ENCODE results near the gene TMEM53. TPM values are rescaled to one million over a fixed set of nuclear protein-coding genes. Genes with fewer than 3 reads are reported as not detected.
A peak's percentile ranks its signal among the peaks of the same experiment; 100 is the strongest.

The TMEM53 gene
- total RNA-seq, 1 experiment from 2014 or later, result 22.9 TPM

DNA sequence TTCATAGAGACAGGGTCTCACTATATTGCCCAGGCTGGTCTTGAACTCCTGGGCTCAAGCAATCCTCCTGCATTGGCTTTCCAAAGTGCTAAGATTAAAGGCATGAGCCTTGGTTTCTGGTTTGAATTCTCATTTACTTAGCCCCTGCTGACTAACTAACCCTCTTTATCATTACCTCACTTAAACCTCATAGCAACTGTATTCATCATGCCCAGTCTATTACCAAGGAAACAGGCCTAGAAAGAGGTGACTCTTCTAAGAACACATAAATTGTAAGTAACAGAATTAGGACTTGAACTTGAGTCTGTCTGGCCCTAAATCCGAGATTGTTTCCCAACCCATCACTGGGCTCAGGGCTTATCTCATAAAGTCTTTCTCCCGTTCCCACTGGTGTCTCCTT, 44.2 kb downstream of the TMEM53 start:
- TF ChIP-seq, protein P1, sequence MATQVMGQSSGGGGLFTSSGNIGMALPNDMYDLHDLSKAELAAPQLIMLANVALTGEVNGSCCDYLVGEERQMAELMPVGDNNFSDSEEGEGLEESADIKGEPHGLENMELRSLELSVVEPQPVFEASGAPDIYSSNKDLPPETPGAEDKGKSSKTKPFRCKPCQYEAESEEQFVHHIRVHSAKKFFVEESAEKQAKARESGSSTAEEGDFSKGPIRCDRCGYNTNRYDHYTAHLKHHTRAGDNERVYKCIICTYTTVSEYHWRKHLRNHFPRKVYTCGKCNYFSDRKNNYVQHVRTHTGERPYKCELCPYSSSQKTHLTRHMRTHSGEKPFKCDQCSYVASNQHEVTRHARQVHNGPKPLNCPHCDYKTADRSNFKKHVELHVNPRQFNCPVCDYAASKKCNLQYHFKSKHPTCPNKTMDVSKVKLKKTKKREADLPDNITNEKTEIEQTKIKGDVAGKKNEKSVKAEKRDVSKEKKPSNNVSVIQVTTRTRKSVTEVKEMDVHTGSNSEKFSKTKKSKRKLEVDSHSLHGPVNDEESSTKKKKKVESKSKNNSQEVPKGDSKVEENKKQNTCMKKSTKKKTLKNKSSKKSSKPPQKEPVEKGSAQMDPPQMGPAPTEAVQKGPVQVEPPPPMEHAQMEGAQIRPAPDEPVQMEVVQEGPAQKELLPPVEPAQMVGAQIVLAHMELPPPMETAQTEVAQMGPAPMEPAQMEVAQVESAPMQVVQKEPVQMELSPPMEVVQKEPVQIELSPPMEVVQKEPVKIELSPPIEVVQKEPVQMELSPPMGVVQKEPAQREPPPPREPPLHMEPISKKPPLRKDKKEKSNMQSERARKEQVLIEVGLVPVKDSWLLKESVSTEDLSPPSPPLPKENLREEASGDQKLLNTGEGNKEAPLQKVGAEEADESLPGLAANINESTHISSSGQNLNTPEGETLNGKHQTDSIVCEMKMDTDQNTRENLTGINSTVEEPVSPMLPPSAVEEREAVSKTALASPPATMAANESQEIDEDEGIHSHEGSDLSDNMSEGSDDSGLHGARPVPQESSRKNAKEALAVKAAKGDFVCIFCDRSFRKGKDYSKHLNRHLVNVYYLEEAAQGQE (IDR thresholded peaks at IDR 0.05; ENCODE audit: insufficient read depth in 1 of 2, low read depth in 2 of 2, low read length in 1 of 2), result no peak
- TF ChIP-seq, protein P2, sequence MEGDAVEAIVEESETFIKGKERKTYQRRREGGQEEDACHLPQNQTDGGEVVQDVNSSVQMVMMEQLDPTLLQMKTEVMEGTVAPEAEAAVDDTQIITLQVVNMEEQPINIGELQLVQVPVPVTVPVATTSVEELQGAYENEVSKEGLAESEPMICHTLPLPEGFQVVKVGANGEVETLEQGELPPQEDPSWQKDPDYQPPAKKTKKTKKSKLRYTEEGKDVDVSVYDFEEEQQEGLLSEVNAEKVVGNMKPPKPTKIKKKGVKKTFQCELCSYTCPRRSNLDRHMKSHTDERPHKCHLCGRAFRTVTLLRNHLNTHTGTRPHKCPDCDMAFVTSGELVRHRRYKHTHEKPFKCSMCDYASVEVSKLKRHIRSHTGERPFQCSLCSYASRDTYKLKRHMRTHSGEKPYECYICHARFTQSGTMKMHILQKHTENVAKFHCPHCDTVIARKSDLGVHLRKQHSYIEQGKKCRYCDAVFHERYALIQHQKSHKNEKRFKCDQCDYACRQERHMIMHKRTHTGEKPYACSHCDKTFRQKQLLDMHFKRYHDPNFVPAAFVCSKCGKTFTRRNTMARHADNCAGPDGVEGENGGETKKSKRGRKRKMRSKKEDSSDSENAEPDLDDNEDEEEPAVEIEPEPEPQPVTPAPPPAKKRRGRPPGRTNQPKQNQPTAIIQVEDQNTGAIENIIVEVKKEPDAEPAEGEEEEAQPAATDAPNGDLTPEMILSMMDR (IDR thresholded peaks at IDR 0.05), result no peak
- peaks cover 5% of the 10 kb centered on the region for H3K36me3 ChIP-seq (ENCODE audit: control insufficient read depth, insufficient read depth, low read length)
- no peak for ATAC-seq
- in situ Hi-C loops (cut with HindIII; ENCODE audit: low pct_unique_long_range_greater_than_20kb, low sequenced_read_pairs), result no loop called here
- no peak for DNase-seq (ENCODE audit: low read depth, low spot score)
- POLR2A ChIA-PET, result no interaction called here
- no peaks in the 10 kb centered on the region for H3K27me3 ChIP-seq (ENCODE audit: control insufficient read depth, insufficient read depth, low read length)
- H3K4me3 ChIP-seq (ENCODE audit: low read depth in 2 of 2, low read length in 2 of 2), result no peak overlapping the region
- no TSS peak for BruUV-seq (replicated peaks)
- CTCF ChIA-PET, result no interaction called here
- intact Hi-C loops (cut with micrococcal nuclease; ENCODE audit: unreplicated experiment), result no loop called here
- peaks cover 6% of the 10 kb centered on the region for H3K4me1 ChIP-seq (ENCODE audit: control insufficient read depth, insufficient read depth, low read length)
- H3K27ac ChIP-seq (ENCODE audit: low read length), result no peak overlapping the region
- no peaks in the 10 kb centered on the region for H3K9me3 ChIP-seq (ENCODE audit: control insufficient read depth, insufficient read depth, low read depth, low read length)

DNA sequence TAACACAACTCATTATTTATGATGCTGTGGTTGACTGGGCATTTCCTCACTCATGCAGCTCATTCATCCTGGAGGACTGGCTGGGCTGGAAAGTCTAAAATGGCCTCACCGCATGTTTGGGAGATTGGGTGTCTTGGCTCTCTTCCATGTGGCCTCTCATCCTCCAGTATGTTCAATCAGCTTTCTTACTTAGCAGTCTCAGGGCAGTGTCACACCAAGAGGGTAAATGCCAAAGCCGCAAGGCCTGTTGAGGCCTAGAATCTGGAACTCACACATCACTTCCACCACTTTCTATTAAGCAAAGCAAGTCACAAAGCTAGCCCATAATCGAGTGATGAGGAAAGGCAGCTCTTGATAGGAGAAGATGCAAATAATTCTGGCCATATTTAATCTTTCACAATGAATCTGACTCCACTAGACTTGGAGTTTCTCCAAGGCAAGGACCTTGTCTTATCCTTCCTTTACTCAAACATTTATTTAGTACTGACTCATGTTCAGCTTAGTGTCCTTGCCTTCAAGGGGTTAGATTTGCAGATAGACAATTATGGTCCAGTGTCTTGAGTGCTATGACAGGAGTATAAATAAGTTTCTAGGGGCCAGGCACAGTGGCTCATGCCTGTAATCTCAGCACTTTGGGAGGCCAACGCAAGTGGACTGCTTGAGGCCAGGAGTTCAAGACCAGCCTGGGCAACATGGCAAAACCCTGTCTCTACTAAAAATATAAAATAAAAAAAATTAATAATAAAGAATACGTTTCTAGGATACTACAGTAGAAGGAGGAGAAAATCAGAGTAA, 45.1 kb downstream of the TMEM53 start:
- Histone ChIP-seq H3K9me3 (ENCODE audit: control insufficient read depth, insufficient read depth, low read depth, low read length) (no peaks in the 10 kb centered on the region), H3K27me3 (ENCODE audit: control insufficient read depth, insufficient read depth, low read length) (no peaks in the 10 kb centered on the region), H3K36me3 (ENCODE audit: control insufficient read depth, insufficient read depth, low read length) (peaks cover 5% of the 10 kb centered on the region), H3K27ac (ENCODE audit: low read length) (no peak overlapping the region), H3K4me3 (ENCODE audit: low read depth in 2 of 2, low read length in 2 of 2) (no peak overlapping the region), H3K4me1 (ENCODE audit: control insufficient read depth, insufficient read depth, low read length) (peaks cover 6% of the 10 kb centered on the region)
- ATAC-seq (no peak), DNase-seq (ENCODE audit: low read depth, low spot score) (peak; percentile 89)
- in situ Hi-C loops (cut with HindIII; ENCODE audit: low pct_unique_long_range_greater_than_20kb, low sequenced_read_pairs), result no loop called here
- POLR2A ChIA-PET, result interaction anchor here (1.5 kb wide), 1 partner anchor 45 kb away, joined by 3 read pairs; the partner anchor contains the start of genes ARMH1 and TMEM53
- BruUV-seq (replicated peaks), result no TSS peak
- intact Hi-C loops (cut with micrococcal nuclease; ENCODE audit: unreplicated experiment), result no loop called here
- no peak for TF ChIP-seq POLR2AphosphoS5 (IDR thresholded peaks at IDR 0.05; ENCODE audit: low read depth, low read length)
- TF ChIP-seq SIN3A (IDR thresholded peaks at IDR 0.05; ENCODE audit: borderline replicate concordance, insufficient read depth, low read depth, low read length), result no peak
- TF ChIP-seq, protein P1 (IDR thresholded peaks at IDR 0.05; ENCODE audit: insufficient read depth in 1 of 2, low read depth in 2 of 2, low read length in 1 of 2), result no peak
- CTCF ChIA-PET, result no interaction called here
